HG02798 (cell line): ENCODE measurements around the gene PM20D1.

ENCODE experiments used
- ATAC-seq: cut with Tn5 transposase; IDR thresholded peaks from one replicate; pipeline ENCODE4 v1.9.1; 2021; ENCODE audit warnings: mild to moderate bottlenecking; ENCODE audit not compliant: unreplicated experiment, poor library complexity

PM20D1 gene

DNA sequence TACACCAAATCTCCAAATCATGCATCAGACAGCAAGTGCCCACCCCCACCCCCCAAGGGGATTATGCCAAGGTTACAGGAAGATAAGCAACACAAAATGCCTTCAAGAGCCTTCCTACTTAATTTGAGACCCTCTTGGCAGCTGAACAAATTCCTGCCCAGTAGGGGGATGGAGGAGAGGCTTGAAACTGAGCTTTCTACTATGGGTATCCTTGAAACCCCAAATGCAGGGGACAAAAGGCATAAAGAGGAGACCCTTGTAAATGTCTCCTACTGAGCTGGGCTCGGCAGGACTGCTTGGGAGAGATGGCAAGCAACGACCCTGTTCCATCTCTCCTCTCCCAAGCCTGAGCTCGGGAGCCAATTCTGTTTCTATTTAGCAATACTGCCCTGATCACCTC, 40.5 kb downstream of the PM20D1 start:
- ATAC-seq: no peak

- ATAC-seq: no peak
Observed at GRCh38 chr1:205805082-205805711, 44.7 kb downstream of the PM20D1 start.

- ATAC-seq: no peak
Observed at GRCh38 chr1:205804605-205805004, 45.3 kb downstream of the PM20D1 start.

DNA sequence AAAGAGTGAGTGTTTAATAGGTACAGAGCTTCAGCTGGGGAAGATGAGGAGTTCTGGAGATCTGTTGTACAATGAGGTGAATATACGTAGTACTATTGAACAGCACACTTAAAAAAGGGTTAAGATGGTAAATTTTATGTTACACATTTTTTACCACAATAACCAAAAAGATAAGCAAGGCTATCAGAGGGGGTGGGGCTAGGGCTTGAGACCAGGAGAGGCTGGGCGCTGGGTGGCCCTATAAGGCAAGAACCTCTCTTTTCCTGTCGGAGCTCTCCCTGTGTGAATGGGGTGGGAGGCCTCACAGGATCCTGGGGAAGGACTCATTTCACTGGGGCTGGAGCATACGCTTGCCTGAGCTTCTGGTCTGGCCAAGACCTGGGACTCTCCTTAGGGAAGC, 45.9 kb downstream of the PM20D1 start:
- ATAC-seq: no peak

GRCh38 chr1:205802060-205802459, 47.9 kb downstream of the PM20D1 start:
- no peak for ATAC-seq

DNA sequence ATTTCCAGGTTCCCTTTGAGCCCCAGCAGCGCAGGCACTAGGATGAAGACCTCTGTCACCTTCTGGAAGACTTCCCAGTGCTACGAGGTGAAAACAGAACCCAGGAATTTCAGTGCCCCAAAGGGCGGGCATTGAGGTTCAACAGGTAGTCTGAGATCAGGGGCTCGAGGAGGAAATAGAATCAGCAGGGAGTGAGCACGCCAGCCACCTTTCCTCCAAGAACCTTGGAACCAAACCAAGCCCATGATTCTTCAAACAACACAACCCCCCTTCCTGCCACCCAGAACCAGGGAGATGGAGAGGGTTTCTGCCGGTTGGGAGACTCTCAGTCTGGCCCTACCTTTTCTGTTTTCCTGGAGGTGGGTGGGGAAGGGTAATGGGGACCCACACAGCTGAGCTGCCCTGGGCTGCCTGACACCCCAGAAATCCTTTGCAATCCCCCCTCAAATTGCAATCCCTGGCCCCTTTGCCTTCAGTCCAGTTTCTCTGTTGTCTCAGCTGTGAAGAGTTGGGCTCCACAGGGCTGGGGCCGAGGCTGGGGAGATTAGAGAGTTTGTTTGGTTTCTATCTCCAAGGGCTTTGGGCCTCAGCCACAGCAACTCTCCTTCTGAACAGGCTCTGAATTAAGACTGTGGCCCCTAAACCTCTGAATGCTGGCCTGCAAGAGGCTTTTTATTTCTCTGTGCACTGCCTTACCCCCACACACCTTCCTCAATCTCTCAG, 48.8 kb downstream of the PM20D1 start:
- ATAC-seq: no peak

DNA sequence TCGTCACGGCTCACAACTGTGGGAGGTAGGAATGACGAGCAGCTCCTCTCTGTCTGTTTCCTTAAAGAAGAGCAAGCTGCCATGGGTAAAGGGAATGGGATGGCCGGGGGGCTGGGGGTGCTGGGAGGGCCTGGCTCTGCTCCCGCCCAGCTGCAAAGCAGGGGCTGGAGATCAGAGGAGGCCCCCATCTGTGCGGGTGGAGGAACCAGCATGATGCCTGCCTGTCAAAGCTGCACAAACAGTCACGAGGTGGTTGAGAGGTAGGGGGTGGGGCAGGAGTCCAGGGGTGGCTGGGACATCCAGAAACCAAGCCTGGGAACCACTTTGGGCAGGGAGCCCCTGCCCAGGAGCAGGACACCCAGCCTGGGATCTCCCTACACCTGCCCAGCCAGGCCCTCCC, 49.5 kb downstream of the PM20D1 start:
- no peak for ATAC-seq

GRCh38 chr1:205798577-205798976, 51.4 kb downstream of the PM20D1 start:
- ATAC-seq: no peak

DNA sequence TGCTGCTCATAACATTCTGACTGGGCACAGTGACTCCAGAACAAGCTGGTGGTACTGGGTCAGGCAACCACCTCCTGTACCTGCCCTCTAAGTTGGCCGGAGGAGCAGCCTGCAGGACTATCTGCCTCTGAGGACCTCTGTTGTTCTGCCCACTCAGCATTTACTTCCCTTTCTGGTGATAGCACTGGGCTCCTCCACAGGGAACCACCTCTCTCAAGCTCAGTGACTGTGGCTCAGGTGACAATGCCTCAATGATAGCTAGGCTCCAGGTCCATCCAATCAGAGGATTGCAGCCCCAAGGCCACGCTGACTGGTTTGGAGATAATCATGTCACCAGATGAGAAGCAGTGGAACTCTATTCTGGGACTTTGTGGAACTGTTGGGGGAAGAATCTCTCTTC, 52.8 kb downstream of the PM20D1 start:
- ATAC-seq: no peak

DNA sequence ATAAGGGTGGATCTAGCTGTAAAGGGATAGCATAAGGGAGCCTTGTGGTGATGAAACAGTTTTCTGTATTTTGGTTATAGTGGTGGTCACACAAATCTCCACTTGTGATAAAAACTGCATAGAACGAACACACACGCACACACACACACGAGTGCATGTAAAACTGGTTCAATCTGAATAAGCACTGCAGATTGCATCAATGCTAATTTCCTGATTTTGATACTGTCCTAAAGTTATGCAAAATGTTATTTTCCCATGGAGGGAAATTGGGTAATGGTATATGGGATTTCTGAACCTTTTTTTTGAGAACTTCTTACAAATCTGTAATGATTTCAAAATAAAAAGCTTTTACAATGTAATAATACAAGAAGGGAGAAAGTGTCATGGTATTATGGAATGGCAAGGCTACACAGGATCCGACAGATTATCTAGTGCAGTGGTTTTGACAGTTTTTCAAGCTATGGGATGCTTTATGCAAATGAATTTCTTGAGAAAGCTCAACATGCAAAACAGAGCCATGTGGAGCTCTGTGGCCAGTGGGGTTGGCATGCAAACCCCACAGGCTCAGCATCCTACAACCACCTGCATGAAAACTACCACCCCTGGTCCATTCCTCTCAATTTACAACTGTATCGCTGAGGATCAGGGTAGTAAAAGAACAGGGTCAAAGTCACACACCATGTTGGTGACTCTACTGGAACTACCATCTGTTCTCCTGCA, 55.8 kb downstream of the PM20D1 start:
- ATAC-seq: peak; percentile 62

GRCh38 chr1:205792961-205793673, 56.8 kb downstream of the PM20D1 start:
- no peak for ATAC-seq

DNA sequence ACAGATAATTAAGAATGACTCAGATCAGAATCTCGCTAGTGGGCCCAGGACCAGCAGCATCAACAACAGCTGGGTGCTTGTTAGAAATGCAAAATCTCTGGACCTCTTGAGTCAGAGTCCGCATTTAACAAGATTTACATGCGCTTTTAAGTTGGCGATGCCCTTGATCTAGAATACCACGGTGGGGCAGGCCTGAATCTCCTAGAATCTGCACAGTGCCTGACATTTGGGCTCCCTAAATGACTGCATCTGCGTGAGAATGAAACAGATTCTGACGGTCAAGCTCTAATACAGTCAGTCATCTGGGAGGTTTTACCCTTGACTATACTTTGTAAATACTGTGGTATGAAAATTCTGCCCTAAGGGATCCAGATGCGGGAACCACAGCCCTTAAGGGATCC, 57.5 kb downstream of the PM20D1 start:
- peak; percentile 47 for ATAC-seq

DNA sequence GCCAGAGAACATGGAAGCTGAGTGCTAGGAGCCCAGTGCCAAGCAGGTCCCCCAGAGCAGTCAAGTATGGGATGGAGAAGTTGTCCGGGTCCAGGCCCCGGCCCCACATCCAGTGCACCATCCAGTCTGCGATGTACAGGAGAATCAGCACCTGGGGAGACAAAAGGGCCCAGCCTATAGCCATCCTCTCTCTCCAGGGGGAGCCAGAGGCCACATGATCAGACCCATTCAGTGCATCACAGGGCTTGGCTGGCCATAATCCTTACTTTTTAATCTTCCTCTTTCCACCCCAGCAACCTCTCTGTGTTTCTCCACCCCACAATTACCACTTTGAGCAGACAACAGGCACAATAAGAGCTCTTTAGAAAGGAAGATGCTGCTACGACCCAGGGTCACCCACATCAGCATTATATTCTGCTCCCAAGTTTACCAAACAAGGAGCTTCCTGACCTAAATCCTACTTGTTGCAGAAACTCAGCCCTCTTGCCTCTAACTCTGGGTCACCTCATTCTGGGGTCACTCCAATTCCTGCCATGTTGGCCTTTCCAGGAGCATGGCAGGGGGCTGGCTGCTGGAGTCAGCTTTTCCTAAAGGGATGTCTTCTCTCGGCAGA, 58.3 kb downstream of the PM20D1 start:
- peak; percentile 63 for ATAC-seq

DNA sequence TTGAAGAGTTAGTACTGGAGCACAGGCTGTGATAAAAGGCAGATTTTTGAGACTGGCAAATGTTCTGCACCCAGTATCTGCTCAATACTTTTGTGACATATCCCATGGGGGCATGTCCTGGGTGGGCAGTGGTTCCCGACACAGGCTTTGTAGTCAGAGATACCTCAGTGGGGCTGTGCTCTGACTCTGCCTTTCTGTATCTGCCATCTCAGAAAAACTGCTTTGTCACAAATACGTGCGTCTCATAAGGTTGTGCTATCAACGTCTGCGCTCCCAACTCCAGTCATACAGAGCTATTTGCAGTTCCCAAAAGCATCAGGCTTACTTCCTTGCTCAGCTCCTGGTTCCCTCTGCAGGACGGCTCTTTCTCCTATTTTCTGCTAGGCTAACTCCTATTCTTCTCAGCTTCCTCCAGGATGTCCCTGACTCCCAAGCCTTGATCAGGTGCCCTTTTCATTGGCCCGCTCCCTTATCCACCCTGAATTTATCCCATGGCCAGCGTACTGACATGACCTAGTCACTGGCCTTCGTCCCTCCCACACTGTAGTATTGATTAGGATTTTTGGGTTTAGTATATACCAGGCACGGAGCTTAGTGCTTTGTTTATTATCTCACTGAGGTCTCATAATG, 62.5 kb downstream of the PM20D1 start:
- ATAC-seq: no peak

- no peak for ATAC-seq
Observed at GRCh38 chr1:205786601-205787000, 63.3 kb downstream of the PM20D1 start.

- ATAC-seq: no peak
Observed at GRCh38 chr1:205785446-205785845, 64.5 kb downstream of the PM20D1 start.

DNA sequence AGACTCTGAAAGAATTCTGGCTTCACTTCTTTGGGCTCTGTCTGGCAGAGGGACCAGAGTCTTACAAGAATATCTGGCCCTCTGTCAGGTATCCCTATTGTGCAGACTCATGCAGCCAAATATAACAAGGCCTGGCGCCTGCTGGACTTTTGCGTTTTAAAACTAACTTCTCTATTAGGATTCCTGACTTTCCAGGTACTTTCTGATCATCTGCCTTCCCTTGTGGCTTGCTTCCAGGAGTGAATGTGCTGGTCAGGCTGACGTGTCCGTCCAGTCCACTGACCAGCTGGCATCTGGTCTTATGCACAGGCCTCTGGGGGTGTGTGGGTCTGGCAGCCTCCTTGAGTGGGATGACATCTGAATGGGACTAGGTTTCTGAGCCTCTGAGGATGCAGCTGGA, 66.0 kb downstream of the PM20D1 start:
- ATAC-seq: no peak

DNA sequence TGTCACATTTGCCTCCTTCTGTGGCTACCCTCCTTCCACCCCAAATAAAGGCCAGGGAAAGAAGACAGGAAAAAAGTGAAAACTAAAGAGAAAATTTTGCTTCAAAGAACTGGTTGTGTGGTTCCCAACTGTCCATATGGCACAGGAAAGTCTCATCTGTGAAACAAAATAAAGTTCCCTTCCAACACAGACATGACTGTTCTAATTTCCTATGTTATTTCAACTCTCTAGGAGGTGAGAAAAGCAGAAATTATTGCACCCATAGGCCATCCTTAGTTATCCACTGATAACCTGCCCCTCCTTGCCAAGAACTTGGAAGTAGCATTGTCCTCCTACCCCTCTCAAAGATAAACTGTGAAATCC, 66.5 kb downstream of the PM20D1 start:
- no peak for ATAC-seq

DNA sequence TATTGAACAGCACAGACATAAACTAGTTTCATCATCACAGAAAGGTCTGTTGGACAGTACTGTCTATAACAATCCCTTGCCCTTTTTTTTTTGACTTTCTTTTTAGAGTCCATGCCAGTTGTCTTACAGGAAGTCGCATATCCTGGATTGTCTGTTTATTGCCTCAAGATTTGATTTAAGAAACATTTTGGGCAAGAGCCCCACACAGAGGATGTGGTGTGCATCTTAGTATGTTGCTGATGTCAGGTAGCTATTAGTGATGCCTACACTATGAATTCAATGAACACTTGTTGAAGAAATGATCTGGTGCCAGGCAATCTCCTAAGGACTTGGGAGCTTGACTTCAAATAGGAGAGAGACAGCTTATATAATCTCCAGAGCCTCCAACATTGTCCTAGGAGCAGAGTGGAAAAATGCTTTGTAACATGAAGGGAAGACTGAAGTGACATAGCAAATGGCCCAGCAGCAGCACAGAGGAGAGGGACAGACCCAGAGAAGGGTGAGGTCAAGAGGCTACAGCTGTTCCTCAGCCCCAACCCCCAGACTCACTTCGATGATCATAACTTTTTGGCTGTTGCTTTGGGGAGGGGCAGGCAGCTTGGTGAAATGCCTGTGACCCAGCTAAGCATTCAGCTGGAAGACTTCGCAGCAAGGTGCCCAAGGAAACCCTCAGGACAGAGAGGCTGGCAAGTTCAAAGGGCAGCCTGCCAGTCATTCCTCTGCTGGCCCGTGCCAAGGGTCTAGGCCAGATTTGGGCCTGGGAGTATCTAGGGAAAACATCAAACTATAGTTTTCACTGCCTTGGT, 67.1 kb downstream of the PM20D1 start:
- no peak for ATAC-seq
